Adipocyte (in vitro differentiated cells): ENCODE measurements around the gene RSAD1.

Source experiments
- DNase-seq: peaks from one replicate; pipeline ENCODE4 v3.0.0-alpha.2; 2015; ENCODE audit warnings: low read depth
- H3K27me3 ChIP-seq: replicated peaks from 2 replicates; pipeline ENCODE4 v1.7.0; 2013; ENCODE audit warnings: mild to moderate bottlenecking, low read length, moderate library complexity; ENCODE audit not compliant: control insufficient read depth, insufficient read depth
- H3K36me3 ChIP-seq: 2 replicates; pipeline ENCODE4 v1.7.0; 2013; ENCODE audit warnings: low read length, mild to moderate bottlenecking, moderate library complexity; ENCODE audit not compliant: control insufficient read depth, insufficient read depth, severe bottlenecking
- H3K4me1 ChIP-seq: 2 replicates; pipeline ENCODE4 v1.7.0; 2013; ENCODE audit warnings: mild to moderate bottlenecking, low read length, moderate library complexity; ENCODE audit not compliant: control insufficient read depth, insufficient read depth
- H3K4me3 ChIP-seq: 2 replicates; pipeline ENCODE4 v1.7.0; 2013; ENCODE audit warnings: mild to moderate bottlenecking, low read length, moderate library complexity
- H3K9ac ChIP-seq: 2 replicates; pipeline ENCODE4 v1.7.0; 2013; ENCODE audit warnings: mild to moderate bottlenecking, low read length, moderate library complexity
- H3K9me3 ChIP-seq: 2 replicates; pipeline ENCODE4 v1.7.0; 2013; ENCODE audit warnings: mild to moderate bottlenecking, low read length, moderate library complexity; ENCODE audit not compliant: control insufficient read depth

Gene RSAD1

DNA sequence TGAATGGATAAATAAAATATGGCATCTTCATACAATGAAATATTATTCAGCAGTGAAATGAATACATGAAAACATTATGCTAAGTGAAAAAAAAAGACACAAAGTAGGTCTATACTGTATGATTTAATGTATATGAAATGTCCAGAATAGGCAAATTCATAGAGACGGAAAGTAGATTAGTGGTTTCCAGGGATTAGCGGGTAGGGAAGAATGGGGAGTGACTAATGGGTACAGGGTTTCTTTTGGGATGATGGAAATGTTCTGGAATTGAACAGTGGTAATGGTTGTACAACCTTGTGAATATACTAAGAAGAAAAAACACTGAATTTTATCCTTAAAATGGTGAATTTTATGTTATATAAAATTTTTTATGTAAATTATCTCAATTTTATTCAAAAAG, 21.1 kb downstream of the RSAD1 start:
- Histone ChIP-seq H3K36me3 (no peaks in the 10 kb centered on the region), H3K9me3 (no peaks in the 10 kb centered on the region), H3K9ac (no peak overlapping the region), H3K27me3 (no peaks in the 10 kb centered on the region), H3K4me3 (no peak overlapping the region), H3K4me1 (no peaks in the 10 kb centered on the region)
- no peak for DNase-seq

DNA sequence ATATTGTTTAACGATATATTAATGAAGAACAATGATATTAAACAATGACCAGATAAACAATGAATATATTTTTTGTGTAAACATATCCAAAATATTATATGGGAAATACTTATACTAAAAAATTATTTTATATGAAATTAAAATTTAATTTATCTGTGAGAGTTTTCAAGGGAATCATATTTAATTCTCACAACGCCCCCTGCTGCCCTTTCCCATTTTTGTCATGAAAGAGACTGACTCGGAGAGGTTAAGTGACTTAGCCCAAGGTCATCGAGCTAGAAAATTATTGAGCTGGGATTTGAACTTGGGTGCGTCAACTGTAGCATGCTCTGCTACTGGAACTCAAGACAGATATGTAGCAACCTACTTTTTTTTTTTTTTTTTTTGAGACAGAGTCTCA, 22.4 kb downstream of the RSAD1 start:
- Histone ChIP-seq H3K9ac (no peak overlapping the region), H3K36me3 (no peaks in the 10 kb centered on the region), H3K4me1 (no peaks in the 10 kb centered on the region), H3K27me3 (no peaks in the 10 kb centered on the region), H3K9me3 (no peaks in the 10 kb centered on the region), H3K4me3 (no peak overlapping the region)
- DNase-seq = peak; percentile 67

DNA sequence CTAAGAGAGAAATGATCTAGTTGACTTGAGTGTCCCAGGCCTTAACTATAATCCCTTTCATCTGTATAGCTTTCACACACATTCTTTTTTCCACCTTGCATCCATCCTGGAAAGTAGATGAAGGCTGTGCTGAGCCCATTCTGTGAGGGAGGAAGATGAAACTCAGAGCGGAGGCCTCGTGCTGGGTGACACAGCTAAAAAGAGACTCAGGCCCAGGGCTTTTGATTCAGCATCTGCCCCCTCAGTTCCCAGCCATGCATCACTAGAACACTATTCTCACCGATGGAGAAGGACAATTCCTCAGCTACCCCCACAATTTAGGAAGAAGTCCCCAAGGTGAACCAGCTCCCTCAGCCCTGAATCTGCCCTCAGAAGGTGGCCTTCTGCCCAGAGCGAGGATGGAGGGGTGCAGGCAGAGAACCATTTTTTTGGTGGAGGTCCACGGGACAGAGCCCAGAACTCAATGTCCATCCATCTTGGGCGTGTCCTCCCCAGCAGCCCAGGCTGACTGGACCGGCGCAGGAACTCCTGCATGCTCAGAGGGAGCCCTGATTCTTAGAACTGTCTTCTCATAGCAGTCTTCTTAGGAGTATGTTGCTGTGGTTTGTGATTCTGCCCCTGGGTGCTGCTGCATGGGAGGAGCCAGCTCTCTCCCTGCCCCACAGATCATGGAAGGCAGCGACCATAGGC, 23.8 kb downstream of the RSAD1 start:
- no peak overlapping the region for H3K9ac ChIP-seq
- no peaks in the 10 kb centered on the region for H3K9me3 ChIP-seq
- H3K36me3 ChIP-seq = no peaks in the 10 kb centered on the region
- H3K4me3 ChIP-seq = no peak overlapping the region
- DNase-seq = no peak
- H3K4me1 ChIP-seq = peaks cover under 1% of the 10 kb centered on the region
- H3K27me3 ChIP-seq = no peaks in the 10 kb centered on the region

DNA sequence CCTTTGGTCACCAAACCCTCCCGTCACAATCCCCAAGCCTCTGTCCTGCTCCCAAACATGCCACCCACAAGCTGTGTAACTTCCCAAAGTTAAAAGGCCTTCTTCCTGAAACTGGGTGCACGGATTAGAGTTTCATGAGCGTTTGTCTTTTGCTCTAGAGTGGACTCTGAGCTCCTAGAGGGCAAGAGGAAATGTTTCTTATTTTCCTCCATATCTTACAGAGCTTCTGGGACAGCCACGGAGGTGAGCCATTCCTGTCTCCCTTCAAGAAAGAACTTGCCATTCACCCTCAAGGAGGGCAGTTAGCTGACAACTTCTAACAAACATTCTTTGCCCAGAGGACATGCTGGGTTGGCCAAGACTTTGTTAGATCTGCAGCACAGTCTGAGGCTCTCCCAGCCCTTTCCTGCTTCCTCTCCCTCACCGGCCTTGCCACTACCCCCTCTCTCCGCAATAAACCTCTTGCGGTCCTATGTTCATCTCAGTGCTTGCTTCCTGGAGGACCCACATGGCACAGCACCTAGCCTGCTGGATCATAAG, 27.0 kb downstream of the RSAD1 start:
- H3K9me3 ChIP-seq = no peaks in the 10 kb centered on the region
- H3K9ac ChIP-seq = no peak overlapping the region
- no peaks in the 10 kb centered on the region for H3K27me3 ChIP-seq
- H3K4me3 ChIP-seq = no peak overlapping the region
- DNase-seq = no peak
- H3K36me3 ChIP-seq = no peaks in the 10 kb centered on the region
- H3K4me1 ChIP-seq = peaks cover 13% of the 10 kb centered on the region

GRCh38 chr17:50506298-50506697, 27.6 kb downstream of the RSAD1 start:
- H3K36me3 ChIP-seq = no peaks in the 10 kb centered on the region
- H3K9ac ChIP-seq = no peak overlapping the region
- H3K9me3 ChIP-seq = no peaks in the 10 kb centered on the region
- H3K27me3 ChIP-seq = no peaks in the 10 kb centered on the region
- H3K4me1 ChIP-seq = peaks cover 20% of the 10 kb centered on the region
- no peak for DNase-seq
- H3K4me3 ChIP-seq = no peak overlapping the region

DNA sequence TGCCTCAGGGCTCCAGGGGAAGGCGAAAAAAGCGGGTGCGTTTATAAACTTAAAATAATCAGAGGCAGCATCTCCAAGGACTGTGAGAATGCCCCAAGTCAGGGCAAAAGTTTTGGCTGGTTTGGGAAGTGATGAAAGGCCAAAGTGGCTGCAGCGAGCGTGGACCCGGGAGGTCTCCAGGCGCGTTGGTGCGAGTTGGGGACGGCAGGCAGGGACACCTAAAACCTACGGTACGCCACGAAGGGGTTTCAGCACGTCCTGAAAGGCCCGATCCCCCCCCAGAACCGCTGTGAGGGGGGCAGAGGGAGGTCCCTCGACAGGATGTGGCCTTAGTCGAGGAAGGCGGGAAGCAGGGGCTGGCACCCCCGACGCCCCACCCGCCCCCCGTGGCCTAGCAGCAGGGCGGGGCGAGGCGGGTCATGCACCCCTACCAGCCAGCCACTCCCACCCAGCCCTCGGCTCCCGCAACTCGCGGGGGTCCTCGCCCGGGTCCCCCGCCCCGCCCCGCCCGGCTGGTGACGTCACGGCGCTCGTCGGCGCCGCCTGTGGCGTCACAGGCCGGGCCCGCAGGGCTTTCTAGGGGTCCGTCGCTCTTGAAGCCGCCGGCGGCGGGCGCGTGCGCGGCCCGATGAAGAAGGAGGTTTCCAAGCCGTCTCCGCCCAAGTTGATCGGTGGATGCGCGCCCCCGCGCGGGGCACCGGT, 29.4 kb downstream of the RSAD1 start, which contains the start of gene MYCBPAP:
Gene MYCBPAP (plus strand): TSS at position 569 of the 702 bp plus-strand sequence. CDS start 236 bp downstream, outside the sequence.
- peak within 1 kb of the TSS; percentile 79 for H3K4me3 ChIP-seq
- DNase-seq = peak; percentile 93
- H3K4me1 ChIP-seq = peaks cover 23% of the 10 kb centered on the region
- H3K36me3 ChIP-seq = no peaks in the 10 kb centered on the region
- no peaks in the 10 kb centered on the region for H3K9me3 ChIP-seq
- H3K9ac ChIP-seq = peak within 1 kb of the TSS; percentile 66
- H3K27me3 ChIP-seq = no peaks in the 10 kb centered on the region

DNA sequence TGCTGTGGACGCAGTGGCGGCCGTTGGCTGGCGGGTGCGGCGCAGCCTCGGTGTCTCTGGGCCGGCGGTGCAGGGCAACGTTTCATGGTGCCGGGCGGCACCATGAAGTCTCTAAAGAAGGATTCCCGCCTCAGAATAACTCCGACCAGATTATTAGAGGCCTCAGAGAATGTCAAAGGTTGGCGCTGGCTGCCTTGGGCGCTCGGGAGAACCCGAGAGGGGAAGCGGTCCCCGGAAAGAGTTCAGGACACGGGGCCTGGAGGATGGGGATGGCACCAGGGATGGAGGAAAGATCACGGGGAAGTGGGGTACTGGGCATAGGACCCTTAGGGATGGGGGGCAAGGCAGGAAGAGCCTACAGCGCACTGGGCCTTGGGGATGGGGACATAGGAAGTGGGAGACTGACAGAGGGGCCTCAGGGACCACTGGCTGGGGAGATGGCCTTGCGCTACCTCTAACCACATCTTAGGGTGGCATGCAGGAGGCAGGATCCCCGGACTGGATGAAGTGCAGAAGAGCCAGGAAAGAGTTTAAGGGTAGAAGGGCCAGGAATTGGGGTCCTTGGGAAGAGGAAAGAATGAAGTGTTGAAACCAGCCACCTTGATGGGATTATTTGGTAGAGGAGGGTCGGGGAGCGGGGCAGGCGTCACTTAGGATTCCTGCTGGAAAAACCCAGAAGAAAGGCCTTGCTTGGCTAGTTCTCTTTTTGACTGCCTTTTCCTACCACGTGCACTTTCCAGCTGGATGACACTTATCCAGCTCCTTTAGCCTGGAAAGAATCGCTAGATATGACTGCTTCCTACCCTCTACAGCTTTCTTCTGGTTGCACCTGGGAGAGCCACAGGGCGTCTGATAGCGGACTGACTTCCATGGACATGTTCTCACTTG, 30.2 kb downstream of the RSAD1 start:
- no peaks in the 10 kb centered on the region for H3K9me3 ChIP-seq
- peaks cover 27% of the 10 kb centered on the region for H3K4me1 ChIP-seq
- H3K4me3 ChIP-seq = peak overlapping the region; percentile 79
- no peaks in the 10 kb centered on the region for H3K36me3 ChIP-seq
- peak overlapping the region; percentile 66 for H3K9ac ChIP-seq
- H3K27me3 ChIP-seq = no peaks in the 10 kb centered on the region
- DNase-seq = no peak

GRCh38 chr17:50511058-50511457, 32.4 kb downstream of the RSAD1 start:
- no peaks in the 10 kb centered on the region for H3K9me3 ChIP-seq
- peaks cover 50% of the 10 kb centered on the region for H3K4me1 ChIP-seq
- H3K9ac ChIP-seq = peak overlapping the region; percentile 34
- peak overlapping the region; percentile 12 for H3K4me3 ChIP-seq
- peak; percentile 34 for DNase-seq
- no peaks in the 10 kb centered on the region for H3K27me3 ChIP-seq
- no peaks in the 10 kb centered on the region for H3K36me3 ChIP-seq

- Histone ChIP-seq H3K4me1 (peaks cover 45% of the 10 kb centered on the region), H3K4me3 (no peak overlapping the region), H3K36me3 (no peaks in the 10 kb centered on the region), H3K9ac (no peak overlapping the region), H3K9me3 (no peaks in the 10 kb centered on the region), H3K27me3 (no peaks in the 10 kb centered on the region)
- peak; percentile 31 for DNase-seq
Observed at GRCh38 chr17:50513495-50513894, 34.8 kb downstream of the RSAD1 start.

DNA sequence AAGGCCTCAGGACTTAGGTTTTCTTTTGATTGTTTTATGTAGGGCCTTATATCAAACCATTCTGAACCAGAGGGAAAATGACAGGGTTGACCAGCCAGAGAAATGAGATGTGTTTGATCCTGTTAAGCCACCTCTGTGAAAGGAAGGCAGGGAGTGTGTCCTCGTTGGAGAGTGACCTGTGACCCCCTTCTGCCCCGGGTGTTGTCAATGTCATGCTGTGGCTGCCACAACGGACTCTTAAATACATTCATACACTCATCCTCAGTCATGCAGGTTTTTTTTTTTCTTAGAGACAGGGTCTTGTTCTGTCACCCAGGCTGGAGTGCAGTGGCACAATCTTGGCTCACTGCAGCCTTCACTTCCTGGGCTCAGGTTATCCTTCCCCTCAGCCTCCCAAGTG, 35.7 kb downstream of the RSAD1 start:
- Histone ChIP-seq H3K9ac (peak overlapping the region; percentile 26), H3K36me3 (no peaks in the 10 kb centered on the region), H3K27me3 (no peaks in the 10 kb centered on the region), H3K4me1 (peaks cover 38% of the 10 kb centered on the region), H3K4me3 (no peak overlapping the region), H3K9me3 (no peaks in the 10 kb centered on the region)
- DNase-seq = no peak
